ENCODE data around the gene KCNT2. TPM values are rescaled to one million over a fixed set of nuclear protein-coding genes. Genes with fewer than 3 reads are reported as not detected.

The KCNT2 gene
- total RNA-seq, 1 experiment from 2014 or later, result not detected

DNA sequence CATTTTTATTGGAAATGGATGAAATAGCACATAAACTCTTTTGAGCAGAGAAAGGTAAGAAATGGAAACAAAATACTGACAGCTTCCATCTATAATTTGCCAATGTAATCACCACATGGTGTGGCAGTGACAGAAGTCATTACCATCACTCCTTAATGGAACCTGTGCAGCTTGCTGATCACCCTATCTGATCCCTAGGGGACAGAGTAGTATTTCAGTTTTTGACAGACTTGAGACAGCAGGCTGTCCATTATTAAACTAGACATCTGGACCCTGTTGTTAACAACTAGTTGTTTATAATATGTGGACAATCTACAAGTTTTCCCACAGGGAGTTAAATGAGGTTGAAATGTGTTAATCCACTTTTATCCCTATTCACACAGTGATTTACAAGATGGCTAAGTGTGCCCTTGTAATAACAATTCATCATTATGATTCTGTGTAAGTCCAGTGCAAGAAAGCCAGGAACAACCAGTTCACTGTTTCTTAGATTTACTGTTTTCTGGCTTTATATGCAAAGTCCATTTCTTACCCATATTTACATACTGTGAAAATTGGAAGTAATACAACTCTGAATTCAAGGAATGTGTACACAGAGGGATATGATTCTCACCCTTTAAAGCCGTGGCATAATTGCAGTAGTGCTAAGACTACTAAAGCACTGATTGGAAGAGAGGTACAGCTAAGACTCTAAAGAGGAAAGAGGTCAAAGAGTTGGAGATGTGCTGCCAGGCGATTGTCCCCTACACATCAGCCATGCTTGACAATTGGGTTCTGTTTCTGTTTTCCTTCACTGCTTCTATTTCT lies 9.1 kb downstream of the KCNT2 start:
- no peaks in the 10 kb centered on the region for H3K79me2 ChIP-seq (ENCODE audit: insufficient read depth, low read length)
- ChIA-PET POLR2A (no interaction called here), RAD21 (ENCODE audit: low non-redundant PET in 1 of 2, low total read pairs in 2 of 2, uncharacterized antibody in 2 of 2, unreplicated experiment in 2 of 2) (no interaction called here), CTCF (no interaction called here)
- no peak overlapping the region for H3K4me2 ChIP-seq (ENCODE audit: low read length)
- no peaks in the 10 kb centered on the region for H3K9me2 ChIP-seq (ENCODE audit: insufficient read depth)
- no peak overlapping the region for H3K27ac ChIP-seq (ENCODE audit: low read depth, low read length)
- H2AFZ ChIP-seq (ENCODE audit: low read depth, low read length, poor library complexity, severe bottlenecking), result no peak overlapping the region
- no TSS peak for BruUV-seq (replicated peaks)
- H3K4me1 ChIP-seq (ENCODE audit: control insufficient read depth in 1 of 2, insufficient read depth in 2 of 2, low read length in 2 of 2), result no peaks in the 10 kb centered on the region
- no peaks in the 10 kb centered on the region for H4K20me1 ChIP-seq (ENCODE audit: insufficient read depth)
- no peaks in the 10 kb centered on the region for H3K9me3 ChIP-seq (ENCODE audit: control insufficient read depth in 1 of 2, insufficient read depth in 1 of 2, low read depth in 1 of 2, low read length in 2 of 2)
- H3K4me3 ChIP-seq (replicated peaks in 1 of 2; ENCODE audit: low read depth in 1 of 2, low read length in 2 of 2), result no peak overlapping the region
- TF ChIP-seq EZH2phosphoT487 (IDR thresholded peaks at IDR 0.05; ENCODE audit: borderline replicate concordance), result no peak
- TF ChIP-seq YY1 (IDR thresholded peaks at IDR 0.05; ENCODE audit: extremely low read depth, insufficient replicate concordance, low read depth, low read length), result no peak
- TF ChIP-seq POLR2AphosphoS5 (IDR thresholded peaks at IDR 0.05; ENCODE audit: low read depth, low read length), result no peak
- TF ChIP-seq, protein P1, sequence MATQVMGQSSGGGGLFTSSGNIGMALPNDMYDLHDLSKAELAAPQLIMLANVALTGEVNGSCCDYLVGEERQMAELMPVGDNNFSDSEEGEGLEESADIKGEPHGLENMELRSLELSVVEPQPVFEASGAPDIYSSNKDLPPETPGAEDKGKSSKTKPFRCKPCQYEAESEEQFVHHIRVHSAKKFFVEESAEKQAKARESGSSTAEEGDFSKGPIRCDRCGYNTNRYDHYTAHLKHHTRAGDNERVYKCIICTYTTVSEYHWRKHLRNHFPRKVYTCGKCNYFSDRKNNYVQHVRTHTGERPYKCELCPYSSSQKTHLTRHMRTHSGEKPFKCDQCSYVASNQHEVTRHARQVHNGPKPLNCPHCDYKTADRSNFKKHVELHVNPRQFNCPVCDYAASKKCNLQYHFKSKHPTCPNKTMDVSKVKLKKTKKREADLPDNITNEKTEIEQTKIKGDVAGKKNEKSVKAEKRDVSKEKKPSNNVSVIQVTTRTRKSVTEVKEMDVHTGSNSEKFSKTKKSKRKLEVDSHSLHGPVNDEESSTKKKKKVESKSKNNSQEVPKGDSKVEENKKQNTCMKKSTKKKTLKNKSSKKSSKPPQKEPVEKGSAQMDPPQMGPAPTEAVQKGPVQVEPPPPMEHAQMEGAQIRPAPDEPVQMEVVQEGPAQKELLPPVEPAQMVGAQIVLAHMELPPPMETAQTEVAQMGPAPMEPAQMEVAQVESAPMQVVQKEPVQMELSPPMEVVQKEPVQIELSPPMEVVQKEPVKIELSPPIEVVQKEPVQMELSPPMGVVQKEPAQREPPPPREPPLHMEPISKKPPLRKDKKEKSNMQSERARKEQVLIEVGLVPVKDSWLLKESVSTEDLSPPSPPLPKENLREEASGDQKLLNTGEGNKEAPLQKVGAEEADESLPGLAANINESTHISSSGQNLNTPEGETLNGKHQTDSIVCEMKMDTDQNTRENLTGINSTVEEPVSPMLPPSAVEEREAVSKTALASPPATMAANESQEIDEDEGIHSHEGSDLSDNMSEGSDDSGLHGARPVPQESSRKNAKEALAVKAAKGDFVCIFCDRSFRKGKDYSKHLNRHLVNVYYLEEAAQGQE (IDR thresholded peaks at IDR 0.05; ENCODE audit: low read depth), result no peak
- TF ChIP-seq TCF7L2 (IDR thresholded peaks at IDR 0.05; ENCODE audit: borderline replicate concordance, extremely low read depth, insufficient read depth, insufficient read length), result no peak
- TF ChIP-seq SIN3A (IDR thresholded peaks at IDR 0.05; ENCODE audit: low read depth), result no peak
- no peak for TF ChIP-seq EZH2 (IDR thresholded peaks at IDR 0.05)
- TF ChIP-seq FOSL1 (IDR thresholded peaks at IDR 0.05; ENCODE audit: low read depth), result no peak
- TF ChIP-seq, protein P2, sequence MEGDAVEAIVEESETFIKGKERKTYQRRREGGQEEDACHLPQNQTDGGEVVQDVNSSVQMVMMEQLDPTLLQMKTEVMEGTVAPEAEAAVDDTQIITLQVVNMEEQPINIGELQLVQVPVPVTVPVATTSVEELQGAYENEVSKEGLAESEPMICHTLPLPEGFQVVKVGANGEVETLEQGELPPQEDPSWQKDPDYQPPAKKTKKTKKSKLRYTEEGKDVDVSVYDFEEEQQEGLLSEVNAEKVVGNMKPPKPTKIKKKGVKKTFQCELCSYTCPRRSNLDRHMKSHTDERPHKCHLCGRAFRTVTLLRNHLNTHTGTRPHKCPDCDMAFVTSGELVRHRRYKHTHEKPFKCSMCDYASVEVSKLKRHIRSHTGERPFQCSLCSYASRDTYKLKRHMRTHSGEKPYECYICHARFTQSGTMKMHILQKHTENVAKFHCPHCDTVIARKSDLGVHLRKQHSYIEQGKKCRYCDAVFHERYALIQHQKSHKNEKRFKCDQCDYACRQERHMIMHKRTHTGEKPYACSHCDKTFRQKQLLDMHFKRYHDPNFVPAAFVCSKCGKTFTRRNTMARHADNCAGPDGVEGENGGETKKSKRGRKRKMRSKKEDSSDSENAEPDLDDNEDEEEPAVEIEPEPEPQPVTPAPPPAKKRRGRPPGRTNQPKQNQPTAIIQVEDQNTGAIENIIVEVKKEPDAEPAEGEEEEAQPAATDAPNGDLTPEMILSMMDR (IDR thresholded peaks at IDR 0.05 in 2 of 3, conservative IDR thresholded peaks at IDR 0.05 in 1 of 3; ENCODE audit: borderline replicate concordance in 1 of 3, insufficient read depth in 1 of 3, low read depth in 2 of 3, low read length in 2 of 3), result no peak
- no peak for TF ChIP-seq CEBPB (IDR thresholded peaks at IDR 0.05; ENCODE audit: low read depth)
- TF ChIP-seq, protein P3, sequence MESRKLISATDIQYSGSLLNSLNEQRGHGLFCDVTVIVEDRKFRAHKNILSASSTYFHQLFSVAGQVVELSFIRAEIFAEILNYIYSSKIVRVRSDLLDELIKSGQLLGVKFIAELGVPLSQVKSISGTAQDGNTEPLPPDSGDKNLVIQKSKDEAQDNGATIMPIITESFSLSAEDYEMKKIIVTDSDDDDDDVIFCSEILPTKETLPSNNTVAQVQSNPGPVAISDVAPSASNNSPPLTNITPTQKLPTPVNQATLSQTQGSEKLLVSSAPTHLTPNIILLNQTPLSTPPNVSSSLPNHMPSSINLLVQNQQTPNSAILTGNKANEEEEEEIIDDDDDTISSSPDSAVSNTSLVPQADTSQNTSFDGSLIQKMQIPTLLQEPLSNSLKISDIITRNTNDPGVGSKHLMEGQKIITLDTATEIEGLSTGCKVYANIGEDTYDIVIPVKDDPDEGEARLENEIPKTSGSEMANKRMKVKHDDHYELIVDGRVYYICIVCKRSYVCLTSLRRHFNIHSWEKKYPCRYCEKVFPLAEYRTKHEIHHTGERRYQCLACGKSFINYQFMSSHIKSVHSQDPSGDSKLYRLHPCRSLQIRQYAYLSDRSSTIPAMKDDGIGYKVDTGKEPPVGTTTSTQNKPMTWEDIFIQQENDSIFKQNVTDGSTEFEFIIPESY (IDR thresholded peaks at IDR 0.05; ENCODE audit: extremely low read depth, insufficient replicate concordance, low read length), result no peak
- no peak for TF ChIP-seq ZNF274 (IDR thresholded peaks at IDR 0.05; ENCODE audit: low read depth, low read length)
- DNase-seq (ENCODE audit: low read depth, low spot score) (no peak), ATAC-seq (no peak)
- H3K36me3 ChIP-seq (ENCODE audit: control insufficient read depth in 1 of 2, insufficient read depth in 2 of 2, low read length in 2 of 2), result no peaks in the 10 kb centered on the region
- intact Hi-C loops (cut with micrococcal nuclease), result no loop called here
- H3K9ac ChIP-seq (ENCODE audit: low read length), result no peak overlapping the region
- H3K27me3 ChIP-seq (ENCODE audit: insufficient read depth, low read length), result no peaks in the 10 kb centered on the region

All from HCT116 (cell line).